Stomach (tissue), 4 donors: ENCODE measurements around the gene PRDX4.

ENCODE experiments used
- EP300 ChIP-seq: sonication (generic); formaldehyde crosslinking; IDR thresholded peaks from one replicate; pipeline ENCODE4 v1.6.1; 2017; ENCODE audit warnings: antibody characterized with exemption
- POLR2A ChIP-seq, 4 donors: fragments of 450-650 bp; IDR thresholded peaks; one replicate each; pipeline ENCODE4 v1.6.1; 2016; ENCODE audit warnings: antibody characterized with exemption in 4 of 4, control low read depth in 2 of 4, mild to moderate bottlenecking in 1 of 4, moderate library complexity in 1 of 4
- POLR2AphosphoS5 ChIP-seq, 3 donors: sonication (generic); formaldehyde crosslinking; IDR thresholded peaks; one replicate each; pipeline ENCODE4 v1.6.1; 2016; ENCODE audit warnings: antibody characterized with exemption in 3 of 3
- TF ChIP-seq, protein P1 (sequence below), 7 experiments: fragments of 450-650 bp in 4 of 7; fragments of 200-600 bp in 3 of 7; sonication (generic) in 3 of 7; IDR thresholded peaks; one replicate each; pipeline ENCODE4 v1.5.1; 2016 to 2019; ENCODE audit warnings: antibody characterized with exemption in 7 of 7, control low read depth in 2 of 7, mild to moderate bottlenecking in 1 of 7

DNA sequence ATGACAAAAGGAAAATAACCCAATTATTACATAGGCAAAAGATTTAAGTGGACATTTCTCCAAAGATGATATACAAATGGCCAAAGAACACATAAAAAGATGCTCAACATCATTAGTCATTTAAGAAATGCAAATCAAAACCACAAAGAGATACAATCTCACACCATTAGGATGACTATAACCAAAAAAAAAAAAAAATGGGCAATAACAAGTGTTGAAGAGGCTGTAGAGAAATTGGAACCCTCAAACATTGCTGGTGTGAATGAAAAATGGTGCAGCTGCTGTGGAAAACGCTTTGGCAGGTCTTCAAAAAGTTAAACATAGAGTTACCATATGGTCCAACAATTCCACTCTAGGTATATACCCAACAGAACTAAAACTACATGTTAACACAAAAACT is 5.6 kb upstream of the PRDX4 start:
- TF ChIP-seq POLR2A (IDR thresholded peaks at IDR 0.05) (no peak), EP300 (no peak), POLR2AphosphoS5 (IDR thresholded peaks at IDR 0.05) (no peak)
- TF ChIP-seq, protein P1, sequence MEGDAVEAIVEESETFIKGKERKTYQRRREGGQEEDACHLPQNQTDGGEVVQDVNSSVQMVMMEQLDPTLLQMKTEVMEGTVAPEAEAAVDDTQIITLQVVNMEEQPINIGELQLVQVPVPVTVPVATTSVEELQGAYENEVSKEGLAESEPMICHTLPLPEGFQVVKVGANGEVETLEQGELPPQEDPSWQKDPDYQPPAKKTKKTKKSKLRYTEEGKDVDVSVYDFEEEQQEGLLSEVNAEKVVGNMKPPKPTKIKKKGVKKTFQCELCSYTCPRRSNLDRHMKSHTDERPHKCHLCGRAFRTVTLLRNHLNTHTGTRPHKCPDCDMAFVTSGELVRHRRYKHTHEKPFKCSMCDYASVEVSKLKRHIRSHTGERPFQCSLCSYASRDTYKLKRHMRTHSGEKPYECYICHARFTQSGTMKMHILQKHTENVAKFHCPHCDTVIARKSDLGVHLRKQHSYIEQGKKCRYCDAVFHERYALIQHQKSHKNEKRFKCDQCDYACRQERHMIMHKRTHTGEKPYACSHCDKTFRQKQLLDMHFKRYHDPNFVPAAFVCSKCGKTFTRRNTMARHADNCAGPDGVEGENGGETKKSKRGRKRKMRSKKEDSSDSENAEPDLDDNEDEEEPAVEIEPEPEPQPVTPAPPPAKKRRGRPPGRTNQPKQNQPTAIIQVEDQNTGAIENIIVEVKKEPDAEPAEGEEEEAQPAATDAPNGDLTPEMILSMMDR (IDR thresholded peaks at IDR 0.05) = no peak
